ENCODE data around the gene PDSS2. TPM values are rescaled to one million over a fixed set of nuclear protein-coding genes. Genes with fewer than 3 reads are reported as not detected.

The PDSS2 gene
- total and polyA plus RNA-seq, 8 donors, result 2.7 to 10.1 (median 6.2) TPM

DNA sequence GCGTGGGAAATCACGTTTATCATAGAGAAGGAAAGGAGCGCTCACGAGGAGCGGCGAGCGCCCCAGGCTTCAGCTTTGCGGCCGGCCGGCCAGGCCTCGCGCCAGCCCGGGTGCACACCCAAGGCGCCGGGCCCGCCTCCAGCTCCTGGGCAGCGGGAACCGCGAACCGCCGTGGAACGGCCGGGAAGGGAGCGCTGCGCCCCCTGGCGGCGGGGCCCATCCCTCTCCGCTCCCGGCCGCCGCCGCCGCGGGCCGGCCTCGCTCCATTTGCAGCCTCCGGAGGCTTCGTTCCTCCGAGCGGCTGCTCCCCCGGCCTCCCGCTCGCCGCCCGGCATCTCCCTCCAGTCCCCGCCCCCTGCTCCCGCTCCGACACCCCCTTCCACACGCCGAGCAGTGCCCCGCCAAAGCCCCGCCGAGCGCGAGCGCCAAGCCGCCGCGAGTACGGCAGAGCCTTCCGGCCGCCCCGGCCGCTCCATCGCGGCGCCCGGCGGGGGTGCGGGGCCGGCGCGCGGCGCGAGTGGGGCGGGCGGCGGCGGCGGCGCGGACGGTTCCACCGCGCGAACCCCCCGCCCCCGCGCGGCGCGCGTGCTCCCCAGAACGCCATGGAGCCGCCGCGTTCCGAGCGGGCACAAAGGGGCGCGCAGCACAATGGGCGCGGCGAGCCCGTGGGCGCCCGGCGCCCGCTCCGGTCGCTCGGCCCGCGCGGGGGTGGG, 345.0 kb downstream of the PDSS2 start:
- no peaks in the 10 kb centered on the region for H3K27me3 ChIP-seq
- H3K4me3 ChIP-seq, result peak overlapping the region; percentile 23 to 75 (median 64)
- no peaks in the 10 kb centered on the region for H3K9me3 ChIP-seq
- H3K4me1 ChIP-seq, result peaks cover 0 to 7% (median 7%) of the 10 kb centered on the region in 3 donors
- H3K36me3 ChIP-seq, result no peaks in the 10 kb centered on the region
- TF ChIP-seq, protein P1, sequence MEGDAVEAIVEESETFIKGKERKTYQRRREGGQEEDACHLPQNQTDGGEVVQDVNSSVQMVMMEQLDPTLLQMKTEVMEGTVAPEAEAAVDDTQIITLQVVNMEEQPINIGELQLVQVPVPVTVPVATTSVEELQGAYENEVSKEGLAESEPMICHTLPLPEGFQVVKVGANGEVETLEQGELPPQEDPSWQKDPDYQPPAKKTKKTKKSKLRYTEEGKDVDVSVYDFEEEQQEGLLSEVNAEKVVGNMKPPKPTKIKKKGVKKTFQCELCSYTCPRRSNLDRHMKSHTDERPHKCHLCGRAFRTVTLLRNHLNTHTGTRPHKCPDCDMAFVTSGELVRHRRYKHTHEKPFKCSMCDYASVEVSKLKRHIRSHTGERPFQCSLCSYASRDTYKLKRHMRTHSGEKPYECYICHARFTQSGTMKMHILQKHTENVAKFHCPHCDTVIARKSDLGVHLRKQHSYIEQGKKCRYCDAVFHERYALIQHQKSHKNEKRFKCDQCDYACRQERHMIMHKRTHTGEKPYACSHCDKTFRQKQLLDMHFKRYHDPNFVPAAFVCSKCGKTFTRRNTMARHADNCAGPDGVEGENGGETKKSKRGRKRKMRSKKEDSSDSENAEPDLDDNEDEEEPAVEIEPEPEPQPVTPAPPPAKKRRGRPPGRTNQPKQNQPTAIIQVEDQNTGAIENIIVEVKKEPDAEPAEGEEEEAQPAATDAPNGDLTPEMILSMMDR (IDR thresholded peaks at IDR 0.05), result peak; percentile 92 to 94 (median 94)
- peak; percentile 89 to 94 (median 90) for ATAC-seq
- WGBS, 2 donors, result 0 to 1% methylated on average over 33 to 116 of the region's 116 CpGs
- no peak for FAIRE-seq
- peak overlapping the region; percentile 11 to 93 (median 90) for H3K27ac ChIP-seq
- peak; percentile 83 to 97 (median 92) for DNase-seq
- intact Hi-C loops (cut with DNase I), result no loop called here

DNA sequence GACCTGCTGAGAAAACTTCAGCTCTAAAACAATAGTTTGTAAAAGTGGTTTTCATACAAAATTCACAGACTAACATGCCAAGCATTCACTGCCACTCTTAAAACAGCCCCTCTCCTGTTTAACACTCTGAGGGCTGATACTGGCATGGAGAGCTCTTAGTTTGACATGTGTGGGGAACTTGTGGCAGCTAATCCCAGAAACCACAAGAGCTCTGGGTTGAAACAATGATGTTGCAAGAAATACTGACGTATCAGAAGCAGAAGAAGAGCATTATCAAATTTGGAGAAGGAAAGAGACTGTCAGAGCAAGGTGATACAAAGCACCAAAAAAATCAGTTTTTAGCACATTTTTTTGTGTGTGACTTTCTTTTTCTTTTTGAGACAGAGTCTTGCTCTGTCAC, 349.2 kb downstream of the PDSS2 start:
- intact Hi-C loops (cut with DNase I), result no loop called here
- TF ChIP-seq, protein P1 (IDR thresholded peaks at IDR 0.05), result no peak
- ATAC-seq (no peak), DNase-seq (no peak), FAIRE-seq (no peak)
- Histone ChIP-seq H3K4me1 (peaks cover 0 to 7% (median 0%) of the 10 kb centered on the region in 3 donors), H3K9me3 (no peaks in the 10 kb centered on the region), H3K4me3 (no peak overlapping the region), H3K27me3 (no peaks in the 10 kb centered on the region), H3K36me3 (no peaks in the 10 kb centered on the region), H3K27ac (no peak overlapping the region)
- 82 to 88% methylated on average over 1 of the region's 1 CpG for whole genome bisulfite sequencing, 2 donors

DNA sequence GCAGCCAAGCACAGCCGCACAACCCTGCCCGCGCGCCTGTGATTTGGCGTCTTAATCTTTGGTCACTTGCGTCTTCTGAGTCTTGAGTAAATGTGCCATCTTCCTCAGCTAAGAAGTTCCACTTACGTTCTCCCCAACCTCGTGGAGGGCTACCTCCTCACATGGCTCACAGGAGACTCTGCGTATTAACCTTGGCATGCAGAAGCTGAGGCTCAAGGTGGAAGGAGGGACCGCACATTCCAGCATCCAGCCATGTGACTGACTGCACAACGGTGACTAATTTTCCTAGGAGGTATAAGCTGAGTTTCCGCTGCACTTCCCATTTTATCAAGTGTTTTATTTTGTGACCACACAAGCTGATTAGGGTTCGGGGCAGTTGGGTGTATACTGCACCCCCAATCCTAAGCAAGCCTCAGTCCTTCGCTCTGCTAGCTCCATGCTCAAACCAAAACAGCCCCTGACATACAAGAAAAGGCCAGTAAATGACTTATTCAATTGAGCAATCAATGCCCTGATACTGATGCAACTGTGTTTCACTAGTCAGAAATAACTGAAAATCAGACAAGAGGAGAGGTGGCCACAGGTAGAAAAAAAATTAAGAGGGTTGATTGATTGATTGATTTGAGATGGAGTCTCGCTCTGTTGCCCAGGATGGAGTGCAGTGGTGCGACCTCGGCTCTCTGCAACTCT, 351.0 kb downstream of the PDSS2 start:
- Histone ChIP-seq H3K36me3 (no peaks in the 10 kb centered on the region), H3K4me1 (peaks cover 0 to under 1% (median 0%) of the 10 kb centered on the region in 3 donors), H3K27me3 (no peaks in the 10 kb centered on the region), H3K4me3 (no peak overlapping the region), H3K9me3 (no peaks in the 10 kb centered on the region), H3K27ac (no peak overlapping the region)
- peak in 1 of 6 donors; percentile 15 for DNase-seq
- ATAC-seq, result no peak
- 93 to 95% methylated on average over 17 of the region's 17 CpGs for WGBS, 2 donors
- FAIRE-seq, result no peak
- TF ChIP-seq, protein P1 (IDR thresholded peaks at IDR 0.05), result no peak
- intact Hi-C loops (cut with DNase I), result no loop called here

DNA sequence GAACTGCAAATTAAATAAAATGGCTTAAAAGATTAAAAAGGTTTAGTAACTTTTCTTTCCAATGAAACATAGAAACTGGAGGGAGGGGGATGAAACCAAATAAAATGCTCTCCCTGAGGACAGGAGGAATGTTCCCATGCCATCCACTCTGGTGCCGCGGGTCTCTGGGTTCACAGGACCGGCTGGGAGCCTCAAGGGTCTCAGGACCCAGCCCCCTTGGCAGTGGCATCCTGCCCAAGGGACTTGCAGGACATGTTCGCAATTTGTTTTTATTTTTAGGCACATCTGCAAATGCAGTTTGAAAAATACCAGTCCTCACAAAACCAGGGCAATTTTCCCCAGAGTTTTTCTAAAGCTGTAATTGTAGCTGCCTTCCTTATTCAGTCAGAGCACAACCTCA, 351.6 kb downstream of the PDSS2 start:
- intact Hi-C loops (cut with DNase I), result no loop called here
- Histone ChIP-seq H3K27me3 (no peaks in the 10 kb centered on the region), H3K36me3 (no peaks in the 10 kb centered on the region), H3K9me3 (no peaks in the 10 kb centered on the region), H3K27ac (no peak overlapping the region), H3K4me1 (no peaks in the 10 kb centered on the region), H3K4me3 (no peak overlapping the region)
- ATAC-seq, result no peak
- TF ChIP-seq, protein P1 (IDR thresholded peaks at IDR 0.05), result no peak
- DNase-seq, result peak in 1 of 6 donors; percentile 18
- WGBS, 2 donors, result 87% methylated on average over 4 of the region's 4 CpGs
- no peak for FAIRE-seq

DNA sequence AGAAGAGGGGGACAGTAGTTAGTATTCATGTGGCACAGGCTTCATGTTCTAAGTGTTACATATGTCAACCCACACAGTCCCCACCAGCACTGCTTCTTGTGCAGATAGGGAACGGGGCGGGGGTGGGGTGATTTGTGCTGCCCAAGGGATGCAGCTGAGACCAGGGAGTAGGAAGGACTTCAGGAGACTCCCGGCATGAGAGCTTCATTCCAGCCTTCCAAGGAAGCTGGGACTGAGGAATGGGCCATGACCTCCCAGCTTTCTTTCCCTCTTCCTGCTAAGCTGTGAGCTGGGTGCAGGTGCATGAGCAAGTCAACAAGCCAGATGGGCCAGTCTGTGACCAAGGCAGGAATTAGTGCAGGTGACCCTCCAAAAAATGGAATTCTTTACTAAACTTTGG, 353.2 kb downstream of the PDSS2 start:
- ATAC-seq (no peak), FAIRE-seq (no peak), DNase-seq (peak in 1 of 6 donors; percentile 8)
- Histone ChIP-seq H3K9me3 (no peaks in the 10 kb centered on the region), H3K27ac (no peak overlapping the region), H3K4me1 (no peaks in the 10 kb centered on the region), H3K27me3 (no peaks in the 10 kb centered on the region), H3K36me3 (no peaks in the 10 kb centered on the region), H3K4me3 (no peak overlapping the region)
- WGBS, 2 donors, result 90 to 98% methylated on average over 3 of the region's 3 CpGs
- TF ChIP-seq, protein P1 (IDR thresholded peaks at IDR 0.05), result no peak
- intact Hi-C loops (cut with DNase I), result no loop called here
